GM23338 (cell line): ENCODE measurements around the gene IL6R. TPM values are rescaled to one million over a fixed set of nuclear protein-coding genes. Genes with fewer than 3 reads are reported as not detected.

Experiments
- ATAC-seq: fragments of 200-7000 bp; cut with Tn5 transposase; 3 replicates; pipeline ENCODE4 v1.9.1; 2020
- DNase-seq: peaks from one replicate; pipeline ENCODE4 v3.0.0-alpha.2; 2015; ENCODE audit warnings: low spot score
- H2AFZ ChIP-seq: fragments of 200-600 bp; sonication (generic); 2 replicates; pipeline ENCODE4 v1.8.0; 2016; ENCODE audit warnings: antibody characterized with exemption, mild to moderate bottlenecking, moderate library complexity
- H3F3A ChIP-seq: fragments of 200-600 bp; sonication (generic); replicated peaks from 2 replicates; pipeline ENCODE4 v1.8.0; 2017; ENCODE audit warnings: antibody characterized with exemption, mixed run types, low read depth
- H3K27ac ChIP-seq: fragments of 200-600 bp; sonication (generic); 2 replicates; pipeline ENCODE4 v1.6.1; 2016; ENCODE audit warnings: low read depth
- H3K27me3 ChIP-seq: fragments of 200-600 bp; sonication (generic); 2 replicates; pipeline ENCODE4 v1.8.0; 2016; ENCODE audit warnings: mild to moderate bottlenecking, mixed run types, moderate library complexity; ENCODE audit not compliant: insufficient read depth
- H3K36me3 ChIP-seq: fragments of 200-600 bp; sonication (generic); 2 replicates; pipeline ENCODE4 v1.8.0; 2016; ENCODE audit warnings: mild to moderate bottlenecking; ENCODE audit not compliant: insufficient read depth
- H3K4me1 ChIP-seq: fragments of 200-600 bp; sonication (generic); 2 replicates; pipeline ENCODE4 v1.8.0; 2016; ENCODE audit warnings: mild to moderate bottlenecking, moderate library complexity; ENCODE audit not compliant: insufficient read depth
- H3K4me2 ChIP-seq: fragments of 200-600 bp; sonication (generic); 2 replicates; pipeline ENCODE4 v1.7.1; 2017; ENCODE audit warnings: mixed run types
- H3K4me3 ChIP-seq: fragments of 200-600 bp; sonication (generic); 2 replicates; pipeline ENCODE4 v1.6.1; 2016; ENCODE audit warnings: mixed run types
- H3K79me2 ChIP-seq: fragments of 200-600 bp; sonication (generic); replicated peaks from 2 replicates; pipeline ENCODE4 v1.8.0; 2017; ENCODE audit warnings: mild to moderate bottlenecking; ENCODE audit not compliant: insufficient read depth
- H3K9me2 ChIP-seq: fragments of 200-600 bp; sonication (generic); 2 replicates; pipeline ENCODE4 v1.8.0; 2017; ENCODE audit not compliant: insufficient read depth
- H4K20me1 ChIP-seq: fragments of 200-600 bp; sonication (generic); replicated peaks from 2 replicates; pipeline ENCODE4 v1.8.0; 2017; ENCODE audit warnings: mild to moderate bottlenecking; ENCODE audit not compliant: insufficient read depth
- H3K27ac Mint-ChIP-seq: 2 replicates; pipeline ENCODE4 v1.8.0; 2020; ENCODE audit warnings: inconsistent platforms, mild to moderate bottlenecking, moderate library complexity, mixed read lengths
- H3K27me3 Mint-ChIP-seq: 3 replicates; pipeline ENCODE4 v1.8.0; 2022; ENCODE audit warnings: low read depth, mild to moderate bottlenecking, moderate library complexity, mixed read lengths, inconsistent platforms; ENCODE audit not compliant: insufficient read depth, poor library complexity
- H3K36me3 Mint-ChIP-seq: 3 replicates; pipeline ENCODE4 v1.8.0; 2021; ENCODE audit warnings: low read depth, mild to moderate bottlenecking, inconsistent platforms, moderate library complexity, mixed read lengths
- H3K4me1 Mint-ChIP-seq: 3 replicates; pipeline ENCODE4 v1.8.0; 2020; ENCODE audit warnings: mild to moderate bottlenecking, inconsistent platforms, mixed read lengths
- H3K4me3 Mint-ChIP-seq: 3 replicates; pipeline ENCODE4 v1.8.0; 2021; ENCODE audit warnings: moderate library complexity, mild to moderate bottlenecking, inconsistent platforms, mixed read lengths
- H3K9me3 Mint-ChIP-seq: 3 replicates; pipeline ENCODE4 v1.8.0; 2020; ENCODE audit warnings: moderate library complexity, mild to moderate bottlenecking, inconsistent platforms, mixed read lengths
- CREB1 ChIP-seq: fragments of 250-450 bp; sonication (Bioruptor Pico); IDR thresholded peaks from 2 replicates; pipeline ENCODE4 v1.5.0; 2020; ENCODE audit warnings: low read depth, mild to moderate bottlenecking, moderate library complexity
- CTCF ChIP-seq, 2 experiments: fragments of 200-600 bp in 1 of 2; sonication (generic) in 1 of 2; conservative IDR thresholded peaks; 2 replicates each; pipeline versions ENCODE4 v1.5.1 to v1.6.1; 2016 to 2017; ENCODE audit warnings: antibody characterized with exemption in 2 of 2, low read depth in 2 of 2, mild to moderate bottlenecking in 2 of 2, moderate library complexity in 1 of 2
- ETS1 ChIP-seq: IDR thresholded peaks from 2 replicates; pipeline ENCODE4 v1.6.1; 2016; ENCODE audit warnings: antibody characterized with exemption
- JUNB ChIP-seq: IDR thresholded peaks from one replicate; pipeline ENCODE4 v1.6.1; 2016; ENCODE audit warnings: antibody characterized with exemption; ENCODE audit not compliant: unreplicated experiment
- POLR2AphosphoS5 ChIP-seq: IDR thresholded peaks from 2 replicates; pipeline ENCODE4 v1.6.1; 2016; ENCODE audit warnings: antibody characterized with exemption, low read depth
- REST ChIP-seq: IDR thresholded peaks from one replicate; pipeline ENCODE4 v1.6.1; 2018; ENCODE audit warnings: antibody characterized with exemption; ENCODE audit not compliant: unreplicated experiment
- STAT1 ChIP-seq: IDR thresholded peaks from one replicate; pipeline ENCODE4 v1.6.1; 2016; ENCODE audit warnings: antibody characterized with exemption; ENCODE audit not compliant: unreplicated experiment
- ZNF462 ChIP-seq: fragments of 250-450 bp; sonication (Bioruptor Pico); IDR thresholded peaks from 2 replicates; pipeline ENCODE4 v1.5.0; 2020; ENCODE audit warnings: mild to moderate bottlenecking, moderate library complexity
- polyA plus RNA-seq: library from polyadenylated mRNA; unstranded; fragments of >200 nt; fragmentation: Nextera tagmentation; extraction: Ambion mirVana; gene quantifications from 2 replicates; pipeline ENCODE4 v1.2.1, GENCODE V29; 2016
- total RNA-seq: library from RNA; depleted of rRNA; stranded (reverse); fragments of >200 nt; shearing (Covaris generic); gene quantifications from 2 replicates; pipeline ENCODE4 v1.2.3, GENCODE V29; 2014

Gene IL6R
- total and polyA plus RNA-seq, 2 experiments from 2014 or later: 1.0 to 13.8 TPM

- no peaks in the 10 kb centered on the region for H3K4me1 ChIP-seq
- no peaks in the 10 kb centered on the region for H4K20me1 ChIP-seq
- no peaks in the 10 kb centered on the region for H3F3A ChIP-seq
- Mint-ChIP-seq H3K9me3 (peaks cover 3% of the 10 kb centered on the region; the same call in 1 of the 3 replicates), H3K4me1 (no peaks in the 10 kb centered on the region), H3K27ac (no peak overlapping the region), H3K36me3 (no peaks in the 10 kb centered on the region), H3K27me3 (no peaks in the 10 kb centered on the region), H3K4me3 (no peak overlapping the region)
- no peak for TF ChIP-seq REST
- TF ChIP-seq ZNF462 (CRISPR knock-in tag): no peak
- TF ChIP-seq ETS1: no peak
- no peak for TF ChIP-seq STAT1
- no peak for TF ChIP-seq CREB1 (CRISPR knock-in tag)
- no peak for TF ChIP-seq POLR2AphosphoS5
- peak in 1 of 2 experiments; percentile 13; a peak in 1 of 4 replicates for TF ChIP-seq CTCF (conservative IDR thresholded peaks at IDR 0.05; ENCODE audit: low read depth in 2 of 2)
- no peak for TF ChIP-seq JUNB
- ATAC-seq (no peak), DNase-seq (no peak)
- no peak overlapping the region for H3K4me2 ChIP-seq
- no peaks in the 10 kb centered on the region for H3K36me3 ChIP-seq
- H3K27me3 ChIP-seq: no peaks in the 10 kb centered on the region
- H3K79me2 ChIP-seq: no peaks in the 10 kb centered on the region
- H3K9me2 ChIP-seq: no peaks in the 10 kb centered on the region
- no peak overlapping the region for H3K27ac ChIP-seq
- no peak overlapping the region for H2AFZ ChIP-seq
- no peak overlapping the region for H3K4me3 ChIP-seq
Measured at GRCh38 chr1:154379301-154379700, 25.8 kb upstream of the IL6R start.
